A549 (cell line): ENCODE data around the gene PHIP. TPM values are rescaled to one million over a fixed set of nuclear protein-coding genes. Genes with fewer than 3 reads are reported as not detected.

Experiments used
- ATAC-seq, 2 experiments: fragments of 200-7000 bp in 1 of 2; fragments of >200 bp in 1 of 2; cut with Nextera tagmentation in 1 of 2; cut with Tn5 transposase in 1 of 2; 3 replicates each; pipeline versions ENCODE4 v1.8.0 to v1.9.1; 2018 to 2020; ENCODE audit warnings: mild to moderate bottlenecking in 1 of 2, moderate library complexity in 1 of 2
- CTCF ChIA-PET: fragments of 300-600 bp; sonication (Branson Sonifier 250); formaldehyde crosslinking; extraction: SDS; loops from one replicate; lab custom pipeline; 2021; ENCODE audit warnings: antibody characterized with exemption, inconsistent platforms; lab: Yijun Ruan, JAX
- POLR2A ChIA-PET: fragments of 350-600 bp; formaldehyde crosslinking; extraction: SDS; loops from one replicate; lab custom pipeline; 2021; ENCODE audit warnings: antibody characterized with exemption, inconsistent platforms; lab: Yijun Ruan, JAX
- DNase-seq, 2 experiments: peaks; one replicate each; pipeline versions ENCODE4 v3.0.0 to v3.0.0-alpha.2; 2011 to 2016; ENCODE audit warnings: low read depth in 1 of 2, low spot score in 1 of 2
- FAIRE-seq: peaks from 2 replicates; lab custom pipeline; 2011; peaks lifted over from hg19 to GRCh38; lab: Jason Lieb, UNC
- H3K27ac ChIP-seq, 2 experiments: fragments of >200 bp; sonication (Bioruptor Twin); formaldehyde crosslinking; 3 replicates each; pipeline ENCODE4 v1.5.1; 2016 to 2017
- H3K4me1 ChIP-seq: fragments of >200 bp; sonication (Bioruptor Twin); formaldehyde crosslinking; 3 replicates; pipeline ENCODE4 v1.6.1; 2016
- H3K4me2 ChIP-seq: fragments of >200 bp; sonication (Bioruptor Twin); formaldehyde crosslinking; 3 replicates; pipeline ENCODE4 v1.6.1; 2016
- H3K4me3 ChIP-seq: fragments of >200 bp; sonication (Bioruptor Twin); formaldehyde crosslinking; 3 replicates; pipeline ENCODE4 v1.5.1; 2016
- H3K9me3 ChIP-seq: fragments of >200 bp; sonication (Bioruptor Twin); formaldehyde crosslinking; 3 replicates; pipeline ENCODE4 v1.6.1; 2016
- CBX8 ChIP-seq: fragments of 200-600 bp; sonication (generic); IDR thresholded peaks from 2 replicates; pipeline ENCODE4 v1.6.1; 2016
- CHD2 ChIP-seq: fragments of 150-350 bp; IDR thresholded peaks from 2 replicates; pipeline ENCODE4 v1.6.1; 2014; ENCODE audit warnings: low read length; ENCODE audit not compliant: partially characterized antibody
- ESRRA ChIP-seq: fragments of 150-350 bp; IDR thresholded peaks from 2 replicates; pipeline ENCODE4 v1.6.1; 2014; ENCODE audit warnings: mild to moderate bottlenecking, low read length, borderline replicate concordance
- FOSB ChIP-seq: fragments of 250-450 bp; sonication (Bioruptor Pico); IDR thresholded peaks from 2 replicates; pipeline ENCODE4 v1.5.0; 2020; ENCODE audit warnings: mild to moderate bottlenecking, moderate library complexity
- FOXS1 ChIP-seq: fragments of 250-450 bp; sonication (Bioruptor Pico); IDR thresholded peaks from 2 replicates; pipeline ENCODE4 v1.5.0; 2020; ENCODE audit warnings: mild to moderate bottlenecking, moderate library complexity
- GATA3 ChIP-seq: IDR thresholded peaks from 2 replicates; pipeline ENCODE4 v1.6.1; 2012; ENCODE audit warnings: borderline replicate concordance
- HOXA7 ChIP-seq: fragments of 250-450 bp; sonication (Bioruptor Pico); IDR thresholded peaks from 2 replicates; pipeline ENCODE4 v1.5.0; 2020; ENCODE audit warnings: mild to moderate bottlenecking, moderate library complexity
- HOXB13 ChIP-seq: fragments of 250-450 bp; sonication (Bioruptor Pico); IDR thresholded peaks from 2 replicates; pipeline ENCODE4 v1.5.0; 2020; ENCODE audit warnings: low read depth, mild to moderate bottlenecking, moderate library complexity
- JUN ChIP-seq, 2 experiments: fragments of >200 bp; sonication (Bioruptor Twin); formaldehyde crosslinking; IDR thresholded peaks; 2 replicates in 1 of 2; 3 replicates in 1 of 2; pipeline ENCODE4 v1.6.1; 2016 to 2017
- KDM1A ChIP-seq: fragments of 200-600 bp; sonication (generic); IDR thresholded peaks from 2 replicates; pipeline ENCODE4 v1.6.1; 2016; ENCODE audit warnings: low read depth, mild to moderate bottlenecking
- KDM5A ChIP-seq: fragments of 200-600 bp; sonication (generic); IDR thresholded peaks from 2 replicates; pipeline ENCODE4 v1.6.1; 2016; ENCODE audit warnings: antibody characterized with exemption, mild to moderate bottlenecking
- MAX ChIP-seq: IDR thresholded peaks from 2 replicates; pipeline ENCODE4 v1.6.1; 2012
- MAZ ChIP-seq: fragments of 150-350 bp; IDR thresholded peaks from 2 replicates; pipeline ENCODE4 v1.6.1; 2014; ENCODE audit warnings: antibody characterized with exemption, low read depth, low read length, borderline replicate concordance
- NPAS2 ChIP-seq: fragments of 250-450 bp; sonication (Bioruptor Pico); IDR thresholded peaks from 2 replicates; pipeline ENCODE4 v1.8.0; 2022; ENCODE audit warnings: mild to moderate bottlenecking, moderate library complexity, borderline replicate concordance
- POLR2AphosphoS2 ChIP-seq: conservative IDR thresholded peaks from 2 replicates; pipeline ENCODE4 v1.6.1; 2012; ENCODE audit warnings: low read length, improper control_type of control experiment, inconsistent platforms
- REST ChIP-seq: fragments of 200-600 bp; sonication (generic); IDR thresholded peaks from 2 replicates; pipeline ENCODE4 v1.6.1; 2016; ENCODE audit warnings: antibody characterized with exemption, mild to moderate bottlenecking, moderate library complexity
- SREBF2 ChIP-seq: fragments of 450-650 bp; IDR thresholded peaks from 2 replicates; pipeline ENCODE4 v1.6.1; 2014; ENCODE audit warnings: mild to moderate bottlenecking, moderate library complexity
- TFCP2L1 ChIP-seq: fragments of 250-450 bp; sonication (Bioruptor Pico); IDR thresholded peaks from 2 replicates; pipeline ENCODE4 v1.5.0; 2021; ENCODE audit warnings: mild to moderate bottlenecking
- TP53 ChIP-seq: fragments of 250-450 bp; sonication (Bioruptor Pico); IDR thresholded peaks from 2 replicates; pipeline ENCODE4 v1.5.0; 2021; ENCODE audit warnings: mild to moderate bottlenecking, moderate library complexity
- ZC3H11A ChIP-seq: fragments of 450-650 bp; IDR thresholded peaks from 2 replicates; pipeline ENCODE4 v1.6.1; 2014; ENCODE audit warnings: antibody characterized with exemption, mild to moderate bottlenecking
- ZFP36 ChIP-seq: fragments of 450-650 bp; IDR thresholded peaks from 2 replicates; pipeline ENCODE4 v1.6.1; 2014; ENCODE audit warnings: borderline replicate concordance; ENCODE audit not compliant: partially characterized antibody
- ZNF302 ChIP-seq: fragments of 250-450 bp; sonication (Bioruptor Pico); IDR thresholded peaks from 2 replicates; pipeline ENCODE4 v1.9.0; 2021; ENCODE audit warnings: inconsistent platforms, mild to moderate bottlenecking, moderate library complexity
- WGBS: methylation state at CpG from one replicate; pipeline ENCODE4 v1.1.6; 2017; ENCODE audit errors: missing lambda C conversion rate; 5-methylcytosine and 5-hydroxymethylcytosine counted together
- polyA plus RNA-seq, 4 experiments: library from polyadenylated mRNA; depleted of rRNA in 3 of 4; stranded (reverse); fragments of >200 nt; fragmentation: RNase III in 1 of 4; extraction: RNeasy Plus Mini Kit Qiagen cat#74134 plus additional on column Dnase treatment in 1 of 4; gene quantifications; 2 replicates in 3 of 4; 3 replicates in 1 of 4; pipeline ENCODE4 v1.2.3, GENCODE V29; 2011 to 2017
- TF ChIP-seq, protein P1 (sequence below): fragments of >200 bp; sonication (Bioruptor Twin); formaldehyde crosslinking; IDR thresholded peaks from 3 replicates; pipeline ENCODE4 v1.5.1; 2016
- TF ChIP-seq, protein P2 (sequence below): fragments of 450-650 bp; IDR thresholded peaks from 2 replicates; pipeline ENCODE4 v1.6.1; 2014; ENCODE audit warnings: antibody characterized with exemption

PHIP gene
- polyA plus RNA-seq, 2 of the 4 experiments (the other 2 are of a cell fraction): 7.2 to 14.9 TPM

DNA sequence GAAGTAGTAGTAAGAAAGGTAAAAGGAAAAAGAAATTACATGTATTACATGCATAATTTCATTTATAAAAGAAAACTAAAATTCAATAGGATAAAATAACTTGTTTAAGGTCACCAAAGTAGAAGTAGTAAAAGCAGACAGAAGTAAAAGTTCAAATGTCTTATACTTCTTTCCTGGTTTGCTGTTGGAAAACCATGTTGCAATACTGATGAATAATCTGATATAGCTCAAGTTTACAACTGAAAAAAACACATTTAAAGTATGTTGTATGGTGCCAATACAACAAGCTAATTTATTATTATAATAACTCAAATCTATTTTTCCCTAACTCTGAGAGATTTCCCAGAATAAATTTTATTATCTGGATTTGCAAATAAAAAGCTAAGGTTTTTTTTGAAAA lies 78.3 kb downstream of the PHIP start (continued):
- TF ChIP-seq, protein P1, sequence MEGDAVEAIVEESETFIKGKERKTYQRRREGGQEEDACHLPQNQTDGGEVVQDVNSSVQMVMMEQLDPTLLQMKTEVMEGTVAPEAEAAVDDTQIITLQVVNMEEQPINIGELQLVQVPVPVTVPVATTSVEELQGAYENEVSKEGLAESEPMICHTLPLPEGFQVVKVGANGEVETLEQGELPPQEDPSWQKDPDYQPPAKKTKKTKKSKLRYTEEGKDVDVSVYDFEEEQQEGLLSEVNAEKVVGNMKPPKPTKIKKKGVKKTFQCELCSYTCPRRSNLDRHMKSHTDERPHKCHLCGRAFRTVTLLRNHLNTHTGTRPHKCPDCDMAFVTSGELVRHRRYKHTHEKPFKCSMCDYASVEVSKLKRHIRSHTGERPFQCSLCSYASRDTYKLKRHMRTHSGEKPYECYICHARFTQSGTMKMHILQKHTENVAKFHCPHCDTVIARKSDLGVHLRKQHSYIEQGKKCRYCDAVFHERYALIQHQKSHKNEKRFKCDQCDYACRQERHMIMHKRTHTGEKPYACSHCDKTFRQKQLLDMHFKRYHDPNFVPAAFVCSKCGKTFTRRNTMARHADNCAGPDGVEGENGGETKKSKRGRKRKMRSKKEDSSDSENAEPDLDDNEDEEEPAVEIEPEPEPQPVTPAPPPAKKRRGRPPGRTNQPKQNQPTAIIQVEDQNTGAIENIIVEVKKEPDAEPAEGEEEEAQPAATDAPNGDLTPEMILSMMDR: no peak
- TF ChIP-seq HOXA7 (CRISPR knock-in tag) (no peak), FOXS1 (CRISPR knock-in tag) (no peak), CBX8 (no peak)
- TF ChIP-seq, protein P2, sequence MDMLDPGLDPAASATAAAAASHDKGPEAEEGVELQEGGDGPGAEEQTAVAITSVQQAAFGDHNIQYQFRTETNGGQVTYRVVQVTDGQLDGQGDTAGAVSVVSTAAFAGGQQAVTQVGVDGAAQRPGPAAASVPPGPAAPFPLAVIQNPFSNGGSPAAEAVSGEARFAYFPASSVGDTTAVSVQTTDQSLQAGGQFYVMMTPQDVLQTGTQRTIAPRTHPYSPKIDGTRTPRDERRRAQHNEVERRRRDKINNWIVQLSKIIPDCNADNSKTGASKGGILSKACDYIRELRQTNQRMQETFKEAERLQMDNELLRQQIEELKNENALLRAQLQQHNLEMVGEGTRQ: no peak

DNA sequence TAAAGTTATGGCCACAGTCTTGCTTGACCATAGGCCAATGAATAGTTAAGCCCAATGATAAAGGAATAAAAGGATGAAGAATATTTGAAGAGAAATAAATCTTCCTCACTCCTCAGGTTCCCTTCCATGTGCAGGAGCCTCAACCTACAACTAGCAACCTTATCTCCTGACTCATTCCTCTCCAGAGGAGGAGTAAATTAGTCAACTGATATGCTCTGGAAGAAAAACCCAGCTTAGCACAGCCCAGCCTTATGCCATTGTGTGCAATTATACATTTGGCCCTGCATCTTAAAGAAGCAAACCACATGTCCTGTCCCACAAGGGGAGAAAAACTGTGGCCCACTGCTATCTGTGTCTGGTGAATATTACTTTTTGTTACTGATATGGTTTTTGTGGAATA lies 82.1 kb downstream of the PHIP start:
- ChIA-PET POLR2A (no interaction called here), CTCF (no interaction called here)
- ATAC-seq: no peak
- no peak overlapping the region for H3K27ac ChIP-seq
- H3K4me3 ChIP-seq: no peak overlapping the region
- no peak for FAIRE-seq
- no peak for DNase-seq
- TF ChIP-seq ESRRA (no peak), FOSB (CRISPR knock-in tag) (no peak), TP53 (CRISPR knock-in tag) (no peak), HOXA7 (CRISPR knock-in tag) (no peak), NPAS2 (CRISPR knock-in tag) (no peak), ZC3H11A (no peak), MAX (no peak), TFCP2L1 (no peak), ZNF302 (CRISPR knock-in tag) (no peak), ZFP36 (no peak), CHD2 (no peak), REST (no peak), GATA3 (no peak), KDM5A (no peak)
- no peaks in the 10 kb centered on the region for H3K4me1 ChIP-seq
- H3K4me2 ChIP-seq: no peak overlapping the region
- H3K9me3 ChIP-seq: no peaks in the 10 kb centered on the region

- ATAC-seq (no peak), DNase-seq (no peak), FAIRE-seq (no peak)
- Histone ChIP-seq H3K4me2 (no peak overlapping the region), H3K4me3 (no peak overlapping the region), H3K27ac (no peak overlapping the region), H3K4me1 (no peaks in the 10 kb centered on the region), H3K9me3 (no peaks in the 10 kb centered on the region)
- 91% methylated on average over 1 of the region's 1 CpG for WGBS
- no peak for TF ChIP-seq HOXB13 (CRISPR knock-in tag)
- TF ChIP-seq KDM1A: no peak
- TF ChIP-seq MAX: no peak
- no peak for TF ChIP-seq MAZ
- TF ChIP-seq SREBF2: no peak
- TF ChIP-seq ZNF302 (CRISPR knock-in tag): no peak
- no peak for TF ChIP-seq POLR2AphosphoS2
- no peak for TF ChIP-seq REST
- TF ChIP-seq CBX8: no peak
- TF ChIP-seq JUN (IDR thresholded peaks at IDR 0.05): no peak
- POLR2A ChIA-PET: no interaction called here
- CTCF ChIA-PET: no interaction called here
These were observed 82.7 kb downstream of the PHIP start for GRCh38 chr6:78995346-78995745.
